ENCODE measurements around the gene CD28.
A peak's percentile ranks its signal among the peaks of the same experiment; 100 is the strongest.

Gene CD28

GRCh38 chr2:203682688-203683130 lies 23.7 kb upstream of the CD28 start:
- H3K27me3 Mint-ChIP-seq (ENCODE audit: low read depth), result no peaks in the 10 kb centered on the region
- H3K36me3 Mint-ChIP-seq (ENCODE audit: low read depth), result no peaks in the 10 kb centered on the region
- no peak overlapping the region for H3K4me3 Mint-ChIP-seq
- H3K9me3 Mint-ChIP-seq, result no peaks in the 10 kb centered on the region
- H3K27ac Mint-ChIP-seq, result peak overlapping the region; percentile 46 to 77 (median 47)
- H3K4me1 Mint-ChIP-seq, result peaks cover 66% of the 10 kb centered on the region
- TF ChIP-seq CTCF (IDR thresholded peaks at IDR 0.05; ENCODE audit: unreplicated experiment in 3 of 3), result no peak

- no peak for TF ChIP-seq CTCF (IDR thresholded peaks at IDR 0.05; ENCODE audit: unreplicated experiment in 3 of 3)
- H3K27me3 Mint-ChIP-seq (ENCODE audit: low read depth), result no peaks in the 10 kb centered on the region
- peak overlapping the region; percentile 46 to 53 (median 47) for H3K27ac Mint-ChIP-seq
- H3K4me3 Mint-ChIP-seq, result no peak overlapping the region
- no peaks in the 10 kb centered on the region for H3K36me3 Mint-ChIP-seq (ENCODE audit: low read depth)
- H3K4me1 Mint-ChIP-seq, result peaks cover 68% of the 10 kb centered on the region
- no peaks in the 10 kb centered on the region for H3K9me3 Mint-ChIP-seq
Observed at GRCh38 chr2:203683421-203683820, 23.0 kb upstream of the CD28 start.

- no peak for TF ChIP-seq CTCF (IDR thresholded peaks at IDR 0.05; ENCODE audit: unreplicated experiment in 3 of 3)
- Mint-ChIP-seq H3K4me3 (no peak overlapping the region), H3K36me3 (ENCODE audit: low read depth) (no peaks in the 10 kb centered on the region), H3K27ac (peak overlapping the region in 2 of 3 experiments; percentile 38 to 53), H3K9me3 (no peaks in the 10 kb centered on the region), H3K4me1 (peaks cover 74% of the 10 kb centered on the region), H3K27me3 (ENCODE audit: low read depth) (no peaks in the 10 kb centered on the region)
Observed at GRCh38 chr2:203683932-203684556, 22.4 kb upstream of the CD28 start.

GRCh38 chr2:203685081-203685621 lies 21.3 kb upstream of the CD28 start:
- H3K4me3 Mint-ChIP-seq, result peak overlapping the region in 2 of 3 experiments; percentile 30 to 68
- peak overlapping the region; percentile 67 to 80 (median 72) for H3K27ac Mint-ChIP-seq
- H3K36me3 Mint-ChIP-seq (ENCODE audit: low read depth), result no peaks in the 10 kb centered on the region
- H3K27me3 Mint-ChIP-seq (ENCODE audit: low read depth), result no peaks in the 10 kb centered on the region
- no peak for TF ChIP-seq CTCF (IDR thresholded peaks at IDR 0.05; ENCODE audit: unreplicated experiment in 3 of 3)
- peaks cover 86% of the 10 kb centered on the region for H3K4me1 Mint-ChIP-seq
- no peaks in the 10 kb centered on the region for H3K9me3 Mint-ChIP-seq

- H3K36me3 Mint-ChIP-seq (ENCODE audit: low read depth), result no peaks in the 10 kb centered on the region
- TF ChIP-seq CTCF (IDR thresholded peaks at IDR 0.05; ENCODE audit: unreplicated experiment in 3 of 3), result no peak
- no peaks in the 10 kb centered on the region for H3K9me3 Mint-ChIP-seq
- peak overlapping the region in 1 of 3 experiments; percentile 67 for H3K27ac Mint-ChIP-seq
- peak overlapping the region in 1 of 3 experiments; percentile 13 for H3K4me3 Mint-ChIP-seq
- H3K4me1 Mint-ChIP-seq, result peaks cover 86% of the 10 kb centered on the region
- no peaks in the 10 kb centered on the region for H3K27me3 Mint-ChIP-seq (ENCODE audit: low read depth)
Observed at GRCh38 chr2:203685789-203686420, 20.5 kb upstream of the CD28 start.

Data from nephron (organoid).